ENCODE measurements around the gene TFDP3.

GRCh38 chrX:133190877-133191738 is 27.0 kb downstream of the TFDP3 start:
- TF ChIP-seq CTCF (IDR thresholded peaks at IDR 0.05) (no peak), POLR2AphosphoS5 (IDR thresholded peaks at IDR 0.05; ENCODE audit: low read depth, low read length) (no peak), REST (IDR thresholded peaks at IDR 0.05; ENCODE audit: insufficient read depth in 1 of 2, low read depth in 2 of 2, low read length in 1 of 2) (no peak)

Data from Panc1 (cell line).